K562 (cell line): ENCODE measurements around the gene ZAP70. TPM values are rescaled to one million over a fixed set of nuclear protein-coding genes. Genes with fewer than 3 reads are reported as not detected.

Experiments used
- ARID2 ChIP-seq: fragments of 450-650 bp; IDR thresholded peaks from 2 replicates; pipeline ENCODE4 v1.6.1; 2017; ENCODE audit warnings: antibody characterized with exemption, mild to moderate bottlenecking
- CBFA2T3 ChIP-seq: fragments of 450-650 bp; IDR thresholded peaks from 2 replicates; pipeline ENCODE4 v1.6.1; 2017
- CBX1 ChIP-seq: sonication (generic); IDR thresholded peaks from 2 replicates; pipeline ENCODE4 v1.6.1; 2016; ENCODE audit warnings: antibody characterized with exemption, low read depth, mild to moderate bottlenecking
- ELK3 ChIP-seq: fragments of 450-650 bp; formaldehyde crosslinking; IDR thresholded peaks from 2 replicates; pipeline ENCODE4 v1.4.0; 2020; ENCODE audit warnings: mild to moderate bottlenecking
- ERF ChIP-seq: fragments of 450-650 bp; formaldehyde crosslinking; IDR thresholded peaks from 2 replicates; pipeline ENCODE4 v1.4.0; 2020; ENCODE audit warnings: mild to moderate bottlenecking, mixed read lengths
- ETV1 ChIP-seq: fragments of 450-650 bp; conservative IDR thresholded peaks from 2 replicates; pipeline ENCODE4 v1.6.1; 2016; ENCODE audit warnings: missing genetic modification characterization, control low read depth, low read depth, missing compliant biosample characterization
- GTF2E2 ChIP-seq: fragments of 200-800 bp; sonication (Bioruptor generic); IDR thresholded peaks from 2 replicates; pipeline ENCODE4 v1.6.1; 2016; ENCODE audit warnings: missing genetic modification characterization, missing compliant biosample characterization
- HEY1 ChIP-seq: fragments of 250-450 bp; sonication (Bioruptor Pico); IDR thresholded peaks from 2 replicates; pipeline ENCODE4 v1.5.0; 2020; ENCODE audit warnings: mild to moderate bottlenecking, moderate library complexity, borderline replicate concordance
- HMBOX1 ChIP-seq: sonication (generic); IDR thresholded peaks from 2 replicates; pipeline ENCODE4 v1.6.1; 2016
- L3MBTL2 ChIP-seq: fragments of 450-650 bp; IDR thresholded peaks from 2 replicates; pipeline ENCODE4 v1.6.1; 2016; ENCODE audit warnings: mild to moderate bottlenecking, moderate library complexity
- MIER1 ChIP-seq: fragments of 450-650 bp; IDR thresholded peaks from 2 replicates; pipeline ENCODE4 v1.6.1; 2016; ENCODE audit warnings: antibody characterized with exemption, mild to moderate bottlenecking, low read depth
- NCOA4 ChIP-seq: fragments of 450-650 bp; IDR thresholded peaks from 2 replicates; pipeline ENCODE4 v1.6.1; 2018; ENCODE audit warnings: mild to moderate bottlenecking; ENCODE audit not compliant: partially characterized antibody
- NFE2 ChIP-seq: IDR thresholded peaks from 2 replicates; pipeline ENCODE4 v1.6.1; 2014; ENCODE audit warnings: antibody characterized with exemption, low read depth
- NRF1 ChIP-seq, 2 experiments: fragments of 450-650 bp; IDR thresholded peaks in 1 of 2; conservative IDR thresholded peaks in 1 of 2; 2 replicates each; pipeline ENCODE4 v1.6.1; 2014; ENCODE audit warnings: mild to moderate bottlenecking in 2 of 2
- PPARD ChIP-seq: fragments of 250-450 bp; sonication (Bioruptor Pico); IDR thresholded peaks from 2 replicates; pipeline ENCODE4 v1.8.0; 2022; ENCODE audit warnings: inconsistent platforms, mild to moderate bottlenecking, moderate library complexity
- RNF2 ChIP-seq: sonication (generic); IDR thresholded peaks from 2 replicates; pipeline ENCODE4 v1.6.1; 2016
- SFPQ ChIP-seq: fragments of 200-400 bp; formaldehyde crosslinking; IDR thresholded peaks from 2 replicates; pipeline ENCODE4 v1.6.1; 2017; ENCODE audit warnings: mild to moderate bottlenecking, low read depth, low read length, moderate library complexity
- SMARCC2 ChIP-seq: fragments of 450-650 bp; IDR thresholded peaks from 2 replicates; pipeline ENCODE4 v1.6.1; 2017; ENCODE audit warnings: antibody characterized with exemption, moderate library complexity, mild to moderate bottlenecking, low read depth
- SPI1 ChIP-seq: IDR thresholded peaks from 2 replicates; pipeline ENCODE4 v1.6.1; 2011; ENCODE audit warnings: low read depth, low read length, control low read depth, borderline replicate concordance
- TCF15 ChIP-seq: fragments of 250-450 bp; sonication (Bioruptor Pico); IDR thresholded peaks from 2 replicates; pipeline ENCODE4 v1.8.0; 2022; ENCODE audit warnings: moderate library complexity, mild to moderate bottlenecking, inconsistent platforms
- XRCC5 ChIP-seq: fragments of 200-400 bp; formaldehyde crosslinking; IDR thresholded peaks from 2 replicates; pipeline ENCODE4 v1.6.1; 2017; ENCODE audit warnings: low read depth, mild to moderate bottlenecking, low read length
- ZKSCAN1 ChIP-seq: fragments of 150-350 bp; IDR thresholded peaks from 2 replicates; pipeline ENCODE4 v1.6.1; 2016; ENCODE audit warnings: low read depth, low read length
- ZNF280A ChIP-seq: fragments of 450-650 bp; IDR thresholded peaks from 2 replicates; pipeline ENCODE4 v1.6.1; 2018; ENCODE audit warnings: mild to moderate bottlenecking, low read depth; ENCODE audit not compliant: partially characterized antibody
- polyA plus RNA-seq, 8 experiments: library from polyadenylated mRNA; depleted of rRNA in 4 of 8; stranded (reverse) in 5 of 8; unstranded in 3 of 8; fragments of >200 nt; fragmentation: Nextera tagmentation in 2 of 8; fragmentation: Illumina TruSeq in 1 of 8; extraction: Ambion mirVana in 2 of 8; extraction: Trizol in 1 of 8; gene quantifications; 2 replicates each; pipeline versions ENCODE4 v1.2.1 to v1.2.3, GENCODE V29; 2011 to 2014; ENCODE audit warnings: inconsistent platforms in 1 of 8, missing spikeins in 1 of 8
- total RNA-seq, 7 experiments: library from RNA; depleted of rRNA in 6 of 7; stranded (reverse); fragments of >200 nt in 6 of 7; fragmentation: Illumina TruSeq in 2 of 7; extraction: Trizol in 2 of 7; gene quantifications; 2 replicates each; pipeline versions ENCODE4 v1.2.1 to v1.2.3, GENCODE V29; 2011 to 2021; ENCODE audit warnings: low replicate concordance in 1 of 7

ZAP70 gene
- total and polyA plus RNA-seq, 9 of the 15 experiments (the other 6 are each of a cell fraction or from before 2014, with no cell fraction given) = 0.06 to 0.80 (median 0.21) TPM; not detected in 1

GRCh38 chr2:97663962-97664635, 49.3 kb upstream of the ZAP70 start, which contains the start of gene ACTR1B (continued):
- TF ChIP-seq RNF2 (peak; percentile 23; the same call in 1 of the 2 replicates), L3MBTL2 (peak; percentile 79), ETV1 (tag) (peak; percentile 37; the same call in 1 of the 2 replicates), CBX1 (no peak), ARID2 (0 out of 2 replicates have a peak, but pooled peaks have one; percentile 37), ERF (CRISPR knock-in tag) (no peak), HMBOX1 (no peak), PPARD (no peak), NRF1 (conservative IDR thresholded peaks at IDR 0.05 in 1 of 2, IDR thresholded peaks at IDR 0.05 in 1 of 2) (peak; percentile 91 to 93), HEY1 (0 out of 2 replicates have a peak, but pooled peaks have one; percentile 56), CBFA2T3 (no peak), ELK3 (CRISPR knock-in tag) (no peak), NCOA4 (no peak), MIER1 (no peak), SPI1 (no peak), XRCC5 (no peak; the same call in 1 of the 2 replicates), ZNF280A (no peak), GTF2E2 (tag) (peak; percentile 60; the same call in 1 of the 2 replicates), TCF15 (no peak), SMARCC2 (0 out of 2 replicates have a peak, but pooled peaks have one; percentile 29), ZKSCAN1 (0 out of 2 replicates have a peak, but pooled peaks have one; percentile 1), SFPQ (no peak), NFE2 (peak; percentile 4; the same call in 1 of the 2 replicates)
